Measurements from ENCODE around the gene PEX16.

The PEX16 gene

GRCh38 chr11:45899448-45900174, 18.1 kb downstream of the PEX16 start:
- CTCF ChIA-PET, result interaction anchor here (1.4 to 4.2 kb wide), 3 partner anchors 20 to 56 kb away, joined by 4 to 19 read pairs (median 6); no protein-coding TSS in a partner anchor
- POLR2A ChIA-PET, result interaction anchor here (1.4 kb wide), 1 partner anchor 18 kb away, joined by 3 read pairs; the partner anchor contains the start of gene PEX16
- DNase-seq (ENCODE audit: low read depth, low spot score), result peak; percentile 16
- H3K4me3 ChIP-seq (ENCODE audit: low read depth, low read length), result peak overlapping the region; percentile 60
- TF ChIP-seq, protein P1, sequence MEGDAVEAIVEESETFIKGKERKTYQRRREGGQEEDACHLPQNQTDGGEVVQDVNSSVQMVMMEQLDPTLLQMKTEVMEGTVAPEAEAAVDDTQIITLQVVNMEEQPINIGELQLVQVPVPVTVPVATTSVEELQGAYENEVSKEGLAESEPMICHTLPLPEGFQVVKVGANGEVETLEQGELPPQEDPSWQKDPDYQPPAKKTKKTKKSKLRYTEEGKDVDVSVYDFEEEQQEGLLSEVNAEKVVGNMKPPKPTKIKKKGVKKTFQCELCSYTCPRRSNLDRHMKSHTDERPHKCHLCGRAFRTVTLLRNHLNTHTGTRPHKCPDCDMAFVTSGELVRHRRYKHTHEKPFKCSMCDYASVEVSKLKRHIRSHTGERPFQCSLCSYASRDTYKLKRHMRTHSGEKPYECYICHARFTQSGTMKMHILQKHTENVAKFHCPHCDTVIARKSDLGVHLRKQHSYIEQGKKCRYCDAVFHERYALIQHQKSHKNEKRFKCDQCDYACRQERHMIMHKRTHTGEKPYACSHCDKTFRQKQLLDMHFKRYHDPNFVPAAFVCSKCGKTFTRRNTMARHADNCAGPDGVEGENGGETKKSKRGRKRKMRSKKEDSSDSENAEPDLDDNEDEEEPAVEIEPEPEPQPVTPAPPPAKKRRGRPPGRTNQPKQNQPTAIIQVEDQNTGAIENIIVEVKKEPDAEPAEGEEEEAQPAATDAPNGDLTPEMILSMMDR (IDR thresholded peaks at IDR 0.05; ENCODE audit: insufficient read depth, low read length, missing control alignments), result no peak

GRCh38 chr11:45899086-45899447, 18.6 kb downstream of the PEX16 start:
- ChIA-PET POLR2A (no interaction called here), CTCF (interaction anchor here (0.7 to 4.2 kb wide), 4 partner anchors 20 to 108 kb away, joined by 3 to 19 read pairs (median 5); no protein-coding TSS in a partner anchor)
- peak overlapping the region; percentile 60 for H3K4me3 ChIP-seq (ENCODE audit: low read depth, low read length)
- DNase-seq (ENCODE audit: low read depth, low spot score), result no peak
- TF ChIP-seq, protein P1 (IDR thresholded peaks at IDR 0.05; ENCODE audit: insufficient read depth, low read length, missing control alignments), result no peak

GRCh38 chr11:45897556-45897955, 20.1 kb downstream of the PEX16 start:
- POLR2A ChIA-PET, result interaction anchor here (0.5 kb wide), 1 partner anchor 701 kb away, joined by 4 read pairs; no protein-coding TSS in a partner anchor
- CTCF ChIA-PET, result interaction anchor here (1.8 to 4.2 kb wide), 2 partner anchors 25 to 55 kb away, joined by 5 to 19 read pairs; no protein-coding TSS in a partner anchor
- DNase-seq (ENCODE audit: low read depth, low spot score), result no peak
- H3K4me3 ChIP-seq (ENCODE audit: low read depth, low read length), result no peak overlapping the region
- TF ChIP-seq, protein P1 (IDR thresholded peaks at IDR 0.05; ENCODE audit: insufficient read depth, low read length, missing control alignments), result no peak

DNA sequence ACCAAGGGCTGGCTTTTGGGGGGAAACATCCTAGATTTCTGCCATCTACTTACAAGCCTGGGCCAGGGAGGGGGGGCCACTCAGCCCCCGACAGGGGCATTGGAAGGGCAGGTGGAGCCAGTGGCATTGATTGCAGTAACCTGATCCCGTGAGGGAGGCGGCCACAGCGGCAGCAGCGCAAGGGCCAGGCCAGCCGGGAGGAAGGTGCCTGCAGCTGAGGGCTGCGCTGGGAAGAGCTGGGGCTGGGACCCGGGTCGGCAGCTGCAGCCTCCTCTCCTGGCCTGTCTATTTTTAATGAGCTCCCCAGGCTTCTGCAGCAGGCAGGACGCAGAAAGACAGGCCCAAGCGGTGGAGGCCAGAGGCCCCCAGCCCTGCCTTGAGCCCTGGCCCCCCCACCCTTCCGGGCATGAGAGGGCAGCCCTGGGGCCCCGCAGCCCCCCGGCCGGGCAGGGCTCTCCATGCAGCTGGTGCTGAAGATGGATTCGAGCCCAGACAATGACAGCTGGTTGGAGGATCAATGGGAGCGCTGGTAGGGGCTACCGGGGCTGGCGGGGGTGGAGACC, 21.2 kb downstream of the PEX16 start:
- ChIA-PET CTCF (interaction anchor here (1.8 to 4.2 kb wide), 2 partner anchors 24 to 54 kb away, joined by 5 to 19 read pairs; no protein-coding TSS in a partner anchor), POLR2A (no interaction called here)
- TF ChIP-seq, protein P1 (IDR thresholded peaks at IDR 0.05; ENCODE audit: insufficient read depth, low read length, missing control alignments), result no peak
- no peak for DNase-seq (ENCODE audit: low read depth, low spot score)
- no peak overlapping the region for H3K4me3 ChIP-seq (ENCODE audit: low read depth, low read length)

GRCh38 chr11:45895553-45896259, 22.0 kb downstream of the PEX16 start:
- no peak for DNase-seq (ENCODE audit: low read depth, low spot score)
- TF ChIP-seq, protein P1 (IDR thresholded peaks at IDR 0.05; ENCODE audit: insufficient read depth, low read length, missing control alignments), result no peak
- ChIA-PET CTCF (interaction anchor here (1.1 to 4.2 kb wide), 3 partner anchors 23 to 111 kb away, joined by 5 to 19 read pairs (median 5); no protein-coding TSS in a partner anchor), POLR2A (no interaction called here)
- no peak overlapping the region for H3K4me3 ChIP-seq (ENCODE audit: low read depth, low read length)
